ENCODE results near the gene GRAMD1B.

Gene GRAMD1B

DNA sequence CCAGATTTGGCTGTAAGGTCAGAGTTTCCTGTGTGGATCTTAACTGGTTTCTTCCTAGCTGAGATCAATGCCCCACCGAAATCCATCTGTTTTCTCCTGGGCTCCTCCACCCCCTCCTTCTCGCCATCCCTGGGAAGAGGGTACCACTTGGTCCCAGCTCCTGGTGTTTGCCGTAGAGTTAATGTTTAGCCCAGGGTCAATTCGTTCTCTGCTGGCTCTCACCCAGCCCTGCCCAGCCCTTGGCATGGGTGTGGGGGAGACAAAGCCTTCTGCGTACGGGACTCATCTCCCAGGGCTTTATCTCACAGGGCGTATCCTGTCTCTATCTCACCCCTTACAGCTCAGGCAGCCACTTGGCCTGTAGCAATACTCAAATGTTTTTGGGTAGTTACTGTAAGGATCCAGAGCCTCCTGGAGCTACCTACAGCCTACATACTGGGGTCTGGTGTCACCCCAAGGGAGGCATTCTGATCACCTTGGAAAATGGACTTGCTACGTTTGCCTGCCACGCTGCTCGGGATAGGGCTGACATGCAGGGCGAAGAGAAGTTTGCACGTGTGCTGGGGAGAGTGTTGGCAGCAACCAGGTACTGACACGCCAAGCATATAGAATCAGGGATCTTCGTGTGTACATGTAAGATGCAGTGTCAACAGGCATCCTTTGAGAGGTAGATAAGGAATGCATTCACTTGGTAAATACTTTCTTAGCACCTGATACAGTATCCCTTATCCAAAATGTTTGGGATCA, 158.2 kb downstream of the GRAMD1B start:
- Histone ChIP-seq H3K27me3 (no peaks in the 10 kb centered on the region), H3K36me3 (no peaks in the 10 kb centered on the region), H3K9me3 (no peaks in the 10 kb centered on the region), H3K4me1 (no peaks in the 10 kb centered on the region), H3K4me3 (ENCODE audit: low read depth, low read length) (no peak overlapping the region)
- TF ChIP-seq, protein P1, sequence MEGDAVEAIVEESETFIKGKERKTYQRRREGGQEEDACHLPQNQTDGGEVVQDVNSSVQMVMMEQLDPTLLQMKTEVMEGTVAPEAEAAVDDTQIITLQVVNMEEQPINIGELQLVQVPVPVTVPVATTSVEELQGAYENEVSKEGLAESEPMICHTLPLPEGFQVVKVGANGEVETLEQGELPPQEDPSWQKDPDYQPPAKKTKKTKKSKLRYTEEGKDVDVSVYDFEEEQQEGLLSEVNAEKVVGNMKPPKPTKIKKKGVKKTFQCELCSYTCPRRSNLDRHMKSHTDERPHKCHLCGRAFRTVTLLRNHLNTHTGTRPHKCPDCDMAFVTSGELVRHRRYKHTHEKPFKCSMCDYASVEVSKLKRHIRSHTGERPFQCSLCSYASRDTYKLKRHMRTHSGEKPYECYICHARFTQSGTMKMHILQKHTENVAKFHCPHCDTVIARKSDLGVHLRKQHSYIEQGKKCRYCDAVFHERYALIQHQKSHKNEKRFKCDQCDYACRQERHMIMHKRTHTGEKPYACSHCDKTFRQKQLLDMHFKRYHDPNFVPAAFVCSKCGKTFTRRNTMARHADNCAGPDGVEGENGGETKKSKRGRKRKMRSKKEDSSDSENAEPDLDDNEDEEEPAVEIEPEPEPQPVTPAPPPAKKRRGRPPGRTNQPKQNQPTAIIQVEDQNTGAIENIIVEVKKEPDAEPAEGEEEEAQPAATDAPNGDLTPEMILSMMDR (IDR thresholded peaks at IDR 0.05; ENCODE audit: low read depth, low read length): no peak
- DNase-seq: no peak

DNA sequence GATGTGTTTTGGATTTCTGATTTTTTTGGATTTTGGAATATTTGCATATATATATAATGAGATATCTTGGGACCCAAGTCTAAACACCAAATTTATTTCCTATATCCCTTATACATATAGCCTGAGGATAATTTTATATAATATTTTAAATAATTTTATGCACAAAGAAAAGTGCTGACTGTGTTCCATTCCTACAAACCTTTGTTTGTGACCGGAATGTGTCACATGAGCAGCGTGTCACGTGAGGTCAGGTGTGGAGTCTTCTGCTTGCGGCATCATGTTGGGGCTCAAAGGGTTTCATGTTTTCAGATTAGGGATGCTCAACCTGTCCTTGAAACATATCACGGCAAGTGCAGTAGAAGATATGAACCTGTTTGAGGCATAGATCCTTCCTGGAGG, 158.8 kb downstream of the GRAMD1B start:
- TF ChIP-seq, protein P1 (IDR thresholded peaks at IDR 0.05; ENCODE audit: low read depth, low read length): no peak
- no peaks in the 10 kb centered on the region for H3K9me3 ChIP-seq
- H3K4me3 ChIP-seq (ENCODE audit: low read depth, low read length): no peak overlapping the region
- no peaks in the 10 kb centered on the region for H3K36me3 ChIP-seq
- no peaks in the 10 kb centered on the region for H3K4me1 ChIP-seq
- no peaks in the 10 kb centered on the region for H3K27me3 ChIP-seq
- no peak for DNase-seq

DNA sequence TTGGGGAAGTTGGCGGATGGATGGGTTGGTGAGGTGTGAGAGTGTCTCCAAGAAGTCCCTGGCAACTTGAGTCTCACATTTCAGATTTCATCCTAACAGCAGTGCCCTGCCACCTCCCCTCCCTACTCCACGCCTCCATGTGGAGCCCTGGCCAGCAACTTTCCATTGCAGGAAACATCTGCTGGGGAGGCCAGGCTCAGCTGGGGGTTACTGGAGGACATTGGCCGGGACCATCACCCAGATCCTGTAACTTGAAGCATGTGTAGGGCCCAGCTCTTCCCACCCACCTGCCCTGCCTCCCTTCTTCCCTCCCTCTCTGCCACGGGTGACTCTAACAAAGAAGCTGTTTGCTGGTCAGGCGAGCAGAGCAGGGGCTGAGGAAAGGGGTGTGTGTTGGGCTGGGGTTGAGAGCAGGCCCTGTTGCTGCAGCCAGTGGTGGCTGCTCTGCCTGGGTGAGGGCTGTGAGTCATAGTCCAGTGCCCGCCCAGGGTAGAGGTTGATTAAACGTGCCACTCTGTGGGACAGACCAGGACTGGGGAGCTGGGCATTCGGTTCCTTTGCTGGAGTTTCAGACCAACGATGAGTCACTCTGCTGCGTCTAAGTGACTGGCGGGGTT, 160.3 kb downstream of the GRAMD1B start:
- H3K9me3 ChIP-seq: no peaks in the 10 kb centered on the region
- H3K4me1 ChIP-seq: no peaks in the 10 kb centered on the region
- no peak overlapping the region for H3K4me3 ChIP-seq (ENCODE audit: low read depth, low read length)
- TF ChIP-seq, protein P1 (IDR thresholded peaks at IDR 0.05; ENCODE audit: low read depth, low read length): no peak
- H3K27me3 ChIP-seq: no peaks in the 10 kb centered on the region
- H3K36me3 ChIP-seq: no peaks in the 10 kb centered on the region
- no peak for DNase-seq

DNA sequence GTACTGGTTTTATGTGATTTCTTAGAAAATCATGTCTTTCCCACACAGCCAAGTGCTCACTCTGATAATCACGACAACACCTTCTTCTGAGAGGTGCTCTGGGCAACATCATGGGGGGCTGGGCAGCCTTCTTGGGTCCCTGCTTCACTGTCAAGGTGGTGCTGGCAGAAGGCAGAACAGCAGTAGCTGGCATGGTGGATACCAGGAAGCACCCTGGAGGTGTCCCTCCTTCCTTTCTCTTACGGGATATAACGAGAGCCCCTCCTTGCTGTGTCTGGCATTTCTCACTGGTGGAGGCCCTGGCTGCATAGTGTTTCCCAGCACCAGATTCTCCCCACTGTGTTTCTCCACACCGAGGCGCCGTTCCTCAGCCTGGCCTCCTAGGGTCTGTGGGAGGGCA, 163.5 kb downstream of the GRAMD1B start:
- H3K4me3 ChIP-seq (ENCODE audit: low read depth, low read length): no peak overlapping the region
- TF ChIP-seq, protein P1 (IDR thresholded peaks at IDR 0.05; ENCODE audit: low read depth, low read length): no peak
- H3K4me1 ChIP-seq: no peaks in the 10 kb centered on the region
- no peaks in the 10 kb centered on the region; the same call in 1 of the 2 replicates for H3K36me3 ChIP-seq
- no peak for DNase-seq
- no peaks in the 10 kb centered on the region for H3K27me3 ChIP-seq
- no peaks in the 10 kb centered on the region for H3K9me3 ChIP-seq

DNA sequence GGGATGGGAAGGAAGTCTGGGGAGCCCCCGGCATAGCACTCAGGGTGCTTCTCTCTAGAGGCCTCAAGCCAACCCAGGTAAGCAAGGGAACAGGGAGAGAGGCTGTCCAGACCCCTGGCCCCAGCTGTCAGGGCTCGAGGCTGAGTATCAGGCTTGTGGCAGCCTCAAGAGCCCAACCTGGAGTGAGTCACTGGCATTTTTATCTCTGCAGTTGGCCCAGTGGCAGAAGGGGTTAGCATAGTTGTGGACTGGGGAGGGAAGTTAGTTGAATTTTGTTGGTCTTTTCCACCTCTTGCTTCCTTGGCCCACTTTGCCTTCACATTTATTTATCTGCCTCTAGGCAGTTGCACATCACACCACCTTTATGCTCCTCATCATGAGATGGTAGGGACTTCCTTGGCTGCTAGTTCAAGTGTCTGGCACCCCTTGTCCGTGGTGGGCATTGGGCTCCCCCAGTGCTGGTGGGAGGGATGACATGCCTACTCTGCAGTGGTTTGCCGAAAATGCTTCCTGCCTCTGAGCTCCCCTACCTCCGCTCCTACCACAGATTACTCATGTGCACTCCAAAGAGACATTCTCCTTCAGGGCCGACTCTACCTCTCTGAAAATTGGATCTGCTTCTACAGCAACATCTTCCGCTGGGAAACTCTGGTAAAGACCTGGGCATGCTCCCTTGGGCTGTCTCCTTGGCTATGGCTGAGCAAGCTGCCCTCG, 164.3 kb downstream of the GRAMD1B start:
- H3K4me1 ChIP-seq: no peaks in the 10 kb centered on the region
- H3K36me3 ChIP-seq: no peaks in the 10 kb centered on the region; the same call in 1 of the 2 replicates
- DNase-seq: no peak
- H3K9me3 ChIP-seq: no peaks in the 10 kb centered on the region
- H3K27me3 ChIP-seq: no peaks in the 10 kb centered on the region
- H3K4me3 ChIP-seq (ENCODE audit: low read depth, low read length): no peak overlapping the region
- TF ChIP-seq, protein P1 (IDR thresholded peaks at IDR 0.05; ENCODE audit: low read depth, low read length): no peak
